HG03103 (cell line): Measurements from ENCODE around the gene HSP90AB1.

Experiments used
- ATAC-seq: cut with Tn5 transposase; IDR thresholded peaks from one replicate; pipeline ENCODE4 v1.9.1; 2021; ENCODE audit warnings: low read depth; ENCODE audit not compliant: unreplicated experiment

Gene HSP90AB1

GRCh38 chr6:44253307-44254101 is 6.6 kb downstream of the HSP90AB1 start:
- no peak for ATAC-seq

GRCh38 chr6:44254191-44255104 is 7.5 kb downstream of the HSP90AB1 start:
- no peak for ATAC-seq

GRCh38 chr6:44255105-44255808 is 8.4 kb downstream of the HSP90AB1 start:
- ATAC-seq: no peak

- no peak for ATAC-seq
Measured at GRCh38 chr6:44255871-44256774, 9.2 kb downstream of the HSP90AB1 start.

GRCh38 chr6:44256775-44257024 is 9.8 kb downstream of the HSP90AB1 start:
- no peak for ATAC-seq

GRCh38 chr6:44257025-44257752 is 10.3 kb downstream of the HSP90AB1 start, which contains the start of gene SLC35B2:
Gene SLC35B2 (minus strand): TSS chr6:44257528. CDS start chr6:44257410, 118 bp downstream.
- peak; percentile 42 for ATAC-seq

GRCh38 chr6:44257753-44258324 is 10.9 kb downstream of the HSP90AB1 start:
- ATAC-seq: peak; percentile 14

- no peak for ATAC-seq
Measured at GRCh38 chr6:44258325-44258863, 11.5 kb downstream of the HSP90AB1 start.

- no peak for ATAC-seq
Measured at GRCh38 chr6:44258921-44259320, 12.0 kb downstream of the HSP90AB1 start.

- no peak for ATAC-seq
Measured at GRCh38 chr6:44260011-44260410, 13.1 kb downstream of the HSP90AB1 start.

- no peak for ATAC-seq
Measured at GRCh38 chr6:44260451-44261297, 13.8 kb downstream of the HSP90AB1 start.

- no peak for ATAC-seq
Measured at GRCh38 chr6:44261581-44261980, 14.7 kb downstream of the HSP90AB1 start.

- no peak for ATAC-seq
Measured at GRCh38 chr6:44262467-44263353, 15.8 kb downstream of the HSP90AB1 start.

- ATAC-seq: no peak
Measured at GRCh38 chr6:44263354-44264100, 16.6 kb downstream of the HSP90AB1 start.

GRCh38 chr6:44264154-44265006 is 17.5 kb downstream of the HSP90AB1 start:
- no peak for ATAC-seq
